ENCODE results near the gene HHAT. TPM values are rescaled to one million over a fixed set of nuclear protein-coding genes. Genes with fewer than 3 reads are reported as not detected.

The HHAT gene
- total and polyA plus RNA-seq, 9 of the 15 experiments (the other 6 are each of a cell fraction or from before 2014, with no cell fraction given) = 0.07 to 0.16 (median 0.13) TPM; not detected in 1

GRCh38 chr1:210366767-210367166, 38.1 kb downstream of the HHAT start (continued):
- TF ChIP-seq CLOCK (CRISPR knock-in tag; IDR thresholded peaks at IDR 0.05; ENCODE audit: borderline replicate concordance) (no peak), ZNF408 (CRISPR knock-in tag; IDR thresholded peaks at IDR 0.05; ENCODE audit: low read depth) (no peak), SREBF2 (CRISPR knock-in tag; IDR thresholded peaks at IDR 0.05) (no peak), CREB1 (IDR thresholded peaks at IDR 0.05) (no peak), CREB1 (CRISPR knock-in tag; IDR thresholded peaks at IDR 0.05) (no peak), ZNF274 (IDR thresholded peaks at IDR 0.05; ENCODE audit: borderline replicate concordance, low read depth, low read length) (no peak)

- Histone ChIP-seq H3K9me1 (ENCODE audit: control insufficient read depth, insufficient read depth, low read length) (no peaks in the 10 kb centered on the region), H3K9ac (ENCODE audit: insufficient read depth in 1 of 2, low read depth in 2 of 2, low read length in 2 of 2) (no peak overlapping the region), H2AFZ (ENCODE audit: low read depth, low read length) (no peak overlapping the region), H3K27me3 (ENCODE audit: control insufficient read depth in 2 of 2, insufficient read depth in 2 of 2, low read length in 2 of 2) (peaks cover 0 to 4% of the 10 kb centered on the region in 2 experiments; a peak in 1 of 5 replicates), H3K4me1 (replicated peaks in 1 of 2; ENCODE audit: control insufficient read depth in 2 of 2, insufficient read depth in 2 of 2, low read length in 2 of 2) (no peaks in the 10 kb centered on the region), H3K79me2 (ENCODE audit: control insufficient read depth, insufficient read depth, low read length) (no peaks in the 10 kb centered on the region), H3K9me3 (replicated peaks; ENCODE audit: control insufficient read depth, insufficient read depth, low read depth, low read length) (no peaks in the 10 kb centered on the region), H4K20me1 (replicated peaks; ENCODE audit: control insufficient read depth, insufficient read depth, low read length) (no peaks in the 10 kb centered on the region; the same call in 1 of the 2 replicates), H3K4me2 (ENCODE audit: insufficient read depth, low read length) (no peak overlapping the region), H3K36me3 (ENCODE audit: control insufficient read depth, insufficient read depth, low read length) (no peaks in the 10 kb centered on the region), H3K27ac (ENCODE audit: extremely low read depth, low read depth, low read length) (no peak overlapping the region), H3K4me3 (no peak overlapping the region)
- TF ChIP-seq ILF3 (IDR thresholded peaks at IDR 0.05; ENCODE audit: borderline replicate concordance) (no peak), TCF7L2 (IDR thresholded peaks at IDR 0.05; ENCODE audit: low read depth, low read length) (no peak), SMARCC2 (IDR thresholded peaks at IDR 0.05; ENCODE audit: low read depth) (no peak), TEAD1 (CRISPR knock-in tag; IDR thresholded peaks at IDR 0.05) (no peak), LCOR (CRISPR knock-in tag; IDR thresholded peaks at IDR 0.05) (no peak), NEUROD1 (IDR thresholded peaks at IDR 0.05; ENCODE audit: borderline replicate concordance, low read depth, low read length, partially characterized antibody) (no peak)
- in situ Hi-C loops (cut with MboI) = no loop called here
- POLR2A ChIA-PET = no interaction called here
- no TSS peak for BruUV-seq (replicated peaks)
- WGBS (ENCODE audit: insufficient coverage, low coverage, missing lambda C conversion rate) = 0% methylated on average over 2 of the region's 2 CpGs
- no peak for FAIRE-seq
- intact Hi-C loops (cut with micrococcal nuclease) = no loop called here
- no peak for ATAC-seq
- CTCF ChIA-PET (ENCODE audit: low intra/inter-chr PET ratio) = no interaction called here
- DNase-seq (ENCODE audit: extremely low read depth in 1 of 4, low spot score in 3 of 4) = no peak
These were observed 38.9 kb downstream of the HHAT start for GRCh38 chr1:210367566-210367965.
